GM19438 (cell line): ENCODE data around the gene UBE4B.
"Not testable (repeated sequence)": the region's sequence is repeated elsewhere in the genome, so short reads cannot be mapped to it uniquely, and the experiment has no call there.

Source experiments
- ATAC-seq: cut with Tn5 transposase; IDR thresholded peaks from one replicate; pipeline ENCODE4 v1.9.1; 2021; ENCODE audit warnings: low read depth; ENCODE audit not compliant: unreplicated experiment

The UBE4B gene

GRCh38 chr1:10068605-10069294 lies 36.0 kb downstream of the UBE4B start:
- ATAC-seq = no peak

- no peak for ATAC-seq
These were observed 37.4 kb downstream of the UBE4B start for GRCh38 chr1:10070206-10070605.

- ATAC-seq = no peak
These were observed 38.9 kb downstream of the UBE4B start for GRCh38 chr1:10071640-10072039.

- not testable (repeated sequence) for ATAC-seq
These were observed 40.6 kb downstream of the UBE4B start for GRCh38 chr1:10073371-10073770.

- ATAC-seq = no peak
These were observed 41.5 kb downstream of the UBE4B start for GRCh38 chr1:10074059-10074851.

GRCh38 chr1:10074852-10075730 lies 42.3 kb downstream of the UBE4B start:
- no peak for ATAC-seq

GRCh38 chr1:10075732-10076131 lies 43.0 kb downstream of the UBE4B start:
- no peak for ATAC-seq

- no peak for ATAC-seq
These were observed 45.7 kb downstream of the UBE4B start for GRCh38 chr1:10078494-10078893.

GRCh38 chr1:10080523-10080922 lies 47.8 kb downstream of the UBE4B start:
- no peak for ATAC-seq

- ATAC-seq = no peak
These were observed 50.2 kb downstream of the UBE4B start for GRCh38 chr1:10082785-10083479.

GRCh38 chr1:10084045-10084444 lies 51.3 kb downstream of the UBE4B start:
- no peak for ATAC-seq

GRCh38 chr1:10085076-10085475 lies 52.3 kb downstream of the UBE4B start:
- no peak for ATAC-seq

- ATAC-seq = no peak
These were observed 54.5 kb downstream of the UBE4B start for GRCh38 chr1:10087210-10087609.

- ATAC-seq = no peak
These were observed 69.2 kb downstream of the UBE4B start for GRCh38 chr1:10101929-10102328.

- no peak for ATAC-seq
These were observed 70.4 kb downstream of the UBE4B start for GRCh38 chr1:10103193-10103592.

GRCh38 chr1:10104834-10105233 lies 72.1 kb downstream of the UBE4B start:
- no peak for ATAC-seq

GRCh38 chr1:10105484-10105883 lies 72.7 kb downstream of the UBE4B start:
- no peak for ATAC-seq

GRCh38 chr1:10106241-10106640 lies 73.5 kb downstream of the UBE4B start:
- no peak for ATAC-seq

- ATAC-seq = no peak
These were observed 74.2 kb downstream of the UBE4B start for GRCh38 chr1:10106756-10107475.

GRCh38 chr1:10107476-10107847 lies 74.7 kb downstream of the UBE4B start:
- ATAC-seq = not testable (repeated sequence)
